Sciatic nerve (tissue), 2 donors: Measurements from ENCODE around the gene BTBD9. TPM values are rescaled to one million over a fixed set of nuclear protein-coding genes. Genes with fewer than 3 reads are reported as not detected.
A peak's percentile ranks its signal among the peaks of the same experiment; 100 is the strongest.
"Not testable (repeated sequence)": the region's sequence is repeated elsewhere in the genome, so short reads cannot be mapped to it uniquely, and the experiment has no call there.

Source experiments
- ATAC-seq: fragments of 200-7000 bp; cut with Tn5 transposase; one replicate; pipeline ENCODE4 v1.9.1; 2020; ENCODE audit warnings: mild to moderate bottlenecking, moderate library complexity
- DNase-seq: peaks from one replicate; pipeline ENCODE4 v3.0.0-alpha.2; 2020; ENCODE audit warnings: low spot score
- intact Hi-C: fragments of 100-400 bp; cut with DNase I; formaldehyde crosslinking; loops from one replicate; pipeline ENCODE4 v1.14.2; 2022
- total RNA-seq: library from RNA; stranded (reverse); fragmentation: NEBNext Ultra II Directional; extraction: Animal tissue kit (Norgen Biotek cat#: 25700); gene quantifications from one replicate; pipeline ENCODE4 v1.2.1, GENCODE V29; 2021
- donor health status: DM: no; HTN: no; CAD: no.
- donor health status: DM: no; HTN: no; CAD: no.

Gene BTBD9
- total RNA-seq, 1 donor from 2014 or later = 22.4 TPM

DNA sequence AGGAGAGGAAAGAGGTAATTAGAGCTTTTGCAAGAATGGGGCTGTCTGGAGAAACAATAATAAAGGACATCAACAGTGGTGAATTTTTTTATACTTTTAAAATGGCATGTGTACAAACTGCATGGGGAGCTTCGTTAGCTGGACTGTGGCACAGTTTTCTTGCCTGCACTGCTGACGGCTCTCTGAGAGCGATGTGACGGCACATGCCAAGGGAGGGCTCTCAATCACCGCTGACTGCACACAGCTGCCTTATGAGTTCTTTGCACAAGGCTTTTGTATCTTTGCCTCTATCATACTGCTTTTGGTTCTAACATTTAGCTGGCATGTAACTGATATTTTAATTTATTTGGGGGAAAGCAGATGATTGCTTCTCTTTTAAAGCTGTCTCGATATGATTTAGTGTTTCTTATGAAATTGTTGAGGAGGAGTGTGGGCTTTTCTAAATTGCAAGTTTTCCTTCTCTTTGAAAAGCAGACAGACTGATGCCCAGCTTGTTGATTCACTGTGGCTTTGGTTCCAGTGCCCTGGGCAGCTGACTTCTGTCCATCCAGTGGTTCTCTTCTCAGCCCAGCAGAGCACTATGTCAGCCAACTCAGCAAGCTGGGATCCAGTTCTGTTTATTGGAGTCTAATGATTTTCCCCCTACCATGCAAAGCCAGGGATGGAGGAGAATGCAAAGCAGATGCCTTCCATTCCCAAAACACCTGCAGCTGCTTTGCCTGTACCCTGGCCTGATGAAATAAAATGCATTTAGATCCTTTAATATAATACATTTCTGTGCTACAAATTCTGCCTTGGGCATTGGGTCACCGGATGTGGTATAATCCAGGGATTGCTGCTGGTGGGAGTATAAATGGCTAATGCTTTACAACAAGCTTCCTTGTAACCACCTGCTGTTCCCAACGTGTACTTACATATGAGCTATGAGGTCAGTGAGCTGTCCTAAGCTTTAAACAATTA, 496.3 kb downstream of the BTBD9 start:
- ATAC-seq (peak; percentile 50), DNase-seq (no peak)
- intact Hi-C loops = no loop called here

DNA sequence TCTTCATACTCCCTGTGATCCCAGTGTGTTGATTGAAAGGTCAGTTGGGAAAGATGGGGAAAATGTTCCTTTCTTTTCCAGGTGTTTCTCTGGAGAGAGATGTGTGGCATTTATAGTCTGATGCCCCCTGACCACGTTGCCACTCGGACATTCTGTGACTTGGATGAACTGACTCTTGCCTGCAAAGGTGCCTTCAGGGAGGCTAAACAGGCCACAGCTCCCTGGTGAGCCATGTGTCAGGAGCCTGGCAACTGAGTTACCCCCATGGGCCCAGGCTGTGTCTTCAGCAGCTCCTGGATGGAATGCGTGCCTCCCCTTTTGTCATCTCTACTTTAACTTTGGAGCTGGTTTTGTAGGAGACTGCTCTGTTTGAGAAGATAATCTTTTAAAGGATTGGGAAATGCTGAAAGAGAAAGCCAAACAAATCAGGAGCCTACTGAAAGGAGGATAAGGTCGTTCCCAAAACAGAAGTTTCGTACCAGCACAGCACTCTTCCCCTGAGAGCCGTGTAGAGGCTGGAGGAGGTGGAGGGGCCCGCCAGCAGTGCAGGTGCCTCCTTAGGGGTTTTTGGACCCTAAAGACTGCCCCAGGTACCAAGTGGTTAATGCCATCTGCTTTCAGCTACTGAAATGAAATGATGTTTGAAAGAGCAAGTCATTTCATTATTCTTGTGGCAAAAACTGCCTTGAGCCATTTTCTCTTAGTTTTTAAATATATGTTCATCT, 497.4 kb downstream of the BTBD9 start:
- ATAC-seq (no peak), DNase-seq (no peak)
- intact Hi-C loops = no loop called here

DNA sequence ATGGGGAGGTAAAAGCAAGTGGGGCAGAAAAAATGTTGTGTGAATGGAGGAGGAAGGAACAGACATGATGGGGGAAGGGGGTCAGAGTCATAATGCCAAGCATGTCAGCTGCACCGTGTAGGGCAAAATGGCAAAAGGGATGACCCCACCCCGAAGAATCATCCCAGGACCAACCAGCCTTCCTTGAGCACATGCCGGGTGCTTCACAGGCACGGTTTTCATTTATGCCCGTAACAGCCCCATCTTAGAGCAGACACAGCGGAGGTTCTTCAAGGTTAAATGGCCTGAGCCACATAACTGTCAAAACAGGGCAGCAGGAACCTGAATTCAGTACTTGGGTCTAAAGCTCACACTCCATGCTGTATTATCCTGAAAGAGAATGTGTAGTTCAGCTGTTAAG, 498.0 kb downstream of the BTBD9 start:
- intact Hi-C loops = no loop called here
- DNase-seq (no peak), ATAC-seq (no peak)

DNA sequence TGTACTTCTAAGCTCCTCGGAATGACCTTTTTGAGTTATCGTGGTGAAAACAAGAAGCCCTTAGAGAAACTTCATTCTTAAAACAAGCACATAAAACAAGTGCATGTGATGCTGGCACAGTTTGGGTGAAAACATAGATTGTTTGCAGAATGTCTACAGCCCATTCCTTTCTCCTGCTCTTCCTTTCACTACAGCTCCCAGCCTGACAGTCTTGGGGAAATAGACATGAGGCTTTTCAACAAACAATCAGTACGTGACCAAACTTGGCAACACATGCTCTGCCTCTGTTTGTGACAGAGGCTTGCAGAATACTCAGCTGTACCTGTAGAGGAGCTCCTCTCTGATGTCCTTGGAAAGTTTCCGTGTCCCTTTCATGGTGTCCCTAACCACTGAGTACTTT, 498.6 kb downstream of the BTBD9 start:
- no peak for DNase-seq
- no peak for ATAC-seq
- intact Hi-C loops = no loop called here

DNA sequence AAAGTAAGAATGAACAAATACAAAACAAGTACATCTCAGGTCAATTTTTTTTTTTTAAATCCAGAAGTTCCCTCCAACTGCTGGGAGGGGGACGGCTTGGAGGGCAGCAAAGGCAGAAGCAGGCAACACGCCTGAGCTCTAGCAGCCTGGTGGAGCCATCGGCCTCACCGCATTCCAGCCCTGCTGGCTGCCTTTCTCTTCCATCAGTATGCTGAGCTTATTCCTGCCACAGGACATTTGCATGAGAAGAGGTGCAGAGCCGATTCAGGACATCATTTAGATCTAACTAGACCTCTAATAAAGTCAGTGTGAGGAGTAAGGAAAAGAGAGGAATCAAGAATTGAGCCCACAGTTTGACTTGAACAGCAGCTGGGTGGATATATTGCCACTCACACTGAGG, 501.4 kb downstream of the BTBD9 start:
- ATAC-seq (no peak), DNase-seq (no peak)
- intact Hi-C loops = no loop called here

DNA sequence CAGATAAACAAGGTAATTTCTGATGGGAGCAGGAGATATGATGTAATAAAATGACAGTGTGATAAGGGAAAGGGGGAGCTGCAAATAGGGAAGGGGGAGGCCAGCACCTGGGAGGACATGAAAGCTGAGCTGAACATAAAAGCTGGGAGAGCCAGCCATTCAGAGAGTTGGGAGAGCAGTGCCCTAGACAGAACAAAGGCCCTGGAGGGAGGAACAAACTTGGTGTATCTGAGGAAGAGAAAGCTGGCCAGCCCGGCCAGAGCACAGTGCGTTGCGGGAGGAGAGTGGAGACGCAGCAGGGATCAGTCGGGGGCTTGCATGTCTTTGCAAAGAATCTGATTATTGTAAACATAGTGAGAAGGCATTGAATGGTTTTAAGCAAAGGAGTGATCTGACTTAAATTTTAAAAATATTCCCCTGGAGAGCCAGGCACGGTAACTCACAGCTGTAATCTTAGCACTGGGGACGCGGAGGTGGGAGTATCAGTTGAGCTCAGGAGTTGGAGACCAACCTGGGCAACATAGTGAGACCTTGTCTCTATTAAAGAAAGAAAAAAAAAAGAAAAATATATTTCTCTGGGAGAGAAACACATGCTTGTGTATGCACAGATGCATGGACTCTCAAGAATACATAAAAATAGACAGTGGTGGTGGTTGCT, 502.0 kb downstream of the BTBD9 start:
- DNase-seq (no peak), ATAC-seq (no peak)
- intact Hi-C loops = no loop called here

DNA sequence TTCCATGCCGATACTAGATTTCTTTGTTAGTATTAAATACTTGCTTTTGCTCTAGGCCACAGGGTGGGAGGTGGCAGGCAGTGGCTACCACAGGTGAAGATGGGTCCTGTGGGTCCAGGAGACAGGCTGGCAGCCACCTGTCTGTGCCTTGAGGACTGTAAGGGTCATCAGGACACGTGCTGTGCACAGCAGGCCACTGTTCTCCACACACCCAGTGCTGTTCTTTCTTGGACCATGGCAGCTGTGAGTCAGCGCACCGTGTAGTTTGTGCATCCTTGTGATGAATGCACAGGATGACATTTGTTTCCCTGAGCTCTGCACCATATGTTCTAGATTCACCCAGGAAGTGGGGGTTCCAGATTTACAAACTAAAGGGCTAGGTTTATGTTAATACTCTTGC, 503.2 kb downstream of the BTBD9 start:
- ATAC-seq = no peak
- intact Hi-C loops = no loop called here
- DNase-seq = no peak

DNA sequence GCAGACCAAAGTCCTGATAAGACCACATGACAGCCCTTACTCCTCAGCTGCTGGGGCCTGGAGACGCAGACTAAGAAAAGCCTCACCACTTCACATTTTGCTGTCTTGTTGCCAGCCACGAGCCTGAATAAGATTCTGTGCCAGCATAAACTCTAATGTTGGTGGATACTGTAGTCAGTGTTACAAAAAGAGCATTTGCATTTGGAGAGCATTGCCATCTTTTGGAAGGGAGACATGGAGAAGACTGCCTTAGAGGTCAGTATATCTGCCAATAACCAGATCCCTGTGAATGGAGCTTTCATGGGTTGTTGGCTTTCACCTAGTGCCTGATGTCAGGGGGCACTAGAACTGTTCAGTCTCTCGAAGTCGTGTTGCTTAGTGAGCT, 505.0 kb downstream of the BTBD9 start:
- DNase-seq (no peak), ATAC-seq (no peak)
- intact Hi-C loops = no loop called here

DNA sequence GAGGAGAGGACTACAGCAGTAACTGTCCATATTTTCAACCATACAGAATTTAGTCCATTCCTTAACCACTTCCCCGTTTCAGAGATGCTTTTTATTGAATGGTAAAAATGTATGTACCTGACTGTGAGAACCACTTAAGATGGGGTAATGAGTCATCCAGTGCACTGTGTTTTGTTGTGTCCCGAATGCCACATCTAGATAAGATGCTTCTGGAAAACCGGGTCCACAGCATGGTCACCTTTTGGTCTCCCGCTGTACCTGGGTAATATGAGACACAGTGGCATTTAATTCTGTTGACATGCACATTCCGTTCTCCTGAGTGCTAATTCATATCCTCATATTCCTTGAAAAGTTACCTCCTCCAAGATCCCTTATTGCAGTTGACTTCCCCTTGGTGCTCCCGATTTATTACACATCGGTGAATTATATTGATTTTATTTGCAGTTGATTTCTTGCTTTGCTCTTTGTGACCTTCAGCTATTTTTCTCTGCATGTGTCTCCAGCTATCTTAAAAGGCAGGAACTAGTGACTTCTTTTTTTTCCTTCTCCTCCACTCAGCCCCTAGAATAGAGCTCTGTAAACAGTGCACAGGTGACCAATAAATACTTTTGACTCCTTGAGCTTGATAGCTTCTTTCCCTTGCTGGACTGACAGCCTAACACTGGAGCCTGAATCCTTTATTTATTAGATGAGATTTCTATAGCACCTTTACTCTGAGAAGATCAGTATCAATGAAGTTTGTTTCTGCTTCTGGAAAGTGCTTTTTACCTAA, 505.6 kb downstream of the BTBD9 start:
- DNase-seq = no peak
- intact Hi-C loops = no loop called here
- ATAC-seq = no peak

DNA sequence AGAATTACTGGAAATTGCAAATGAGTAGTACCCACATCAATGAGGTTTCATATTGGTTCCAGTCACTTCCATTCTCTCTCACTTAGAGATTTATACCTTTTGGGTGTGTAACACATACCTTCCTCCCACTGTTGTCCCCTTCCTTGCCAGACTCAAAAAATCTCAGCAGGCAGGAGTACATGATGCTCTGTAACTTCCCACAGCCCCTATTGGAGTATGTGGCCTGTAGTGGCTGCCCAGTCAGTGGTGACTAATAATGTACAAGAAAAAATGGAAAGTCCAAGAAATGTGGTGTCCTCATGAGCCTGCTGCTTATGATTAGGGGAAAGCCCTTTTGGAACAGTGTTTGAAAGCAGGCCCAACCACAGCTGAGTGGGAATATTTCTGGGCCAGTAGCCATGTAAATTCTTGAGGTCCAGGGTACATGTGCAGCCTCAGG, 508.2 kb downstream of the BTBD9 start:
- peak; percentile 85 for ATAC-seq
- intact Hi-C loops = no loop called here
- DNase-seq = no peak

DNA sequence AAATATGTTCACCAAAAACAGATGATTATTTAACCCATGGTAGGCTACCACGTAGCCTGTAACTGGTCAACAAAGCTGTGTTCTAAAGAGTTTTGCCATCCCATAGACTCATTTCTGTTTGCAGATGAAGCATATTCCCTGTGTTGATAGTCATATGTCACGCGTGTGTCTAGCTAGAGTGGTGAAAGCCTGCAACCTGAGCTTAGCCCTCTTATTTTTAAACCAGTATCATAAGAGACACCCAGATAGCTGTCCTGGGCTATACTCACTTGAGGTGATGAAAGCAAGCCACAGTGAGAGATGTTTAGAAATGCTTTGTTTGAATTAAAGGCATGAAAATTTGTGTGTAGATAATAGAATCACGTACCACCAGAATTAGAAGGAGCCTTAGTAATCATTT, 512.4 kb downstream of the BTBD9 start:
- ATAC-seq (no peak), DNase-seq (no peak)
- intact Hi-C loops = no loop called here

DNA sequence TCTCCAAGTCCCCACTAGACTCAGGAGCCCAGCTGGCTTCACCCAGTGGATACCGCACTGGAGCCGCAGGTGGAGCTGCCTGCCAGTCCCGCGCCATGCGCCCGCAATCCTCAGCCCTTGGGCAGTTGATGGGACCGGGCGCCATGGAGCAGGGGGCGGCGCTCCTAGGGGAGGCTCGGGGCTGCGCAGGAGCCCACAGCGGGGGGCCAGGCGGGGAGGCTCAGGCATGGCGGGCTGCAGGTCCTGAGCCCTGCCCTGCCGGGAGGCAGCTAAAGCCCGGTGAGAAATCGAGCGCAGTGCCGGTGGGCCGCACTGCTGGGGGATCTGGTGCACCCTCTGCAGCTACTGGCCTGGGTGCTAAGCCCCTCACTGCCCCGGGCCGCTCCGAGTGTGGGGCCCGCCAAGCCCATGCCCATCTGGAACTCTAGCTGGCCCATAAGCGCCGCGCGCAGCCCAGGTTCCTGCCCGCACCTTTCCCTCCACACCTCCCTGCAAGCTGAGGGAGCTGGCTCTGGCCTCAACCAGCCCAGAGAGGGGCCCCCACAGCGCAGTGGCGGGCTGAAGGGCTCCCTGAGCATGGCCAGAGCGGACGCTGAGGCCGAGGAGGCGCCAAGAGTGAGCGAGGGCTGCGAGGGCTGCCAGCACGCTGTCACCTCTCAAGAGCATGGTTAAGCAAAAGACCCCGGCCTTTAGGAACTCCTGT, 515.4 kb downstream of the BTBD9 start:
- ATAC-seq, DNase-seq, intact Hi-C loops: not testable (repeated sequence)

DNA sequence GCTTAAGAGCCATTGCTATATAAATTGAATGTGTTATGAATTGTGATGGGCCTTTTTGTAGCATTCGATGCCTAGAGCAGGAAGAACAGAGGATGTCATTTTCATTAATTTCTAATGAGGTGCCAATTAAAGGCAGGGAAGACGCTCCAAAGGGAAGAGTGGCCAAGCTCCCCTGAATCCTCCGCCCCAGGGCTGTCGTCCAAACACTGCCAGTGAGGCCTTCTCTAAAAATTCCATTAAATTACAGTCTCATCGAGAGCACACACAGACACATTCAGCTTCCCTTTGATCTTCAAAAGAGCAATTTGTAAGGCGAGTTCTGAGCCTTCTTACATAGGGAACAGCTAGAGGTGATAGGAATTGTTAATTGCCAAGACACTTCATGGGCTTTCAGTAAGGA, 520.2 kb downstream of the BTBD9 start:
- intact Hi-C loops = no loop called here
- no peak for ATAC-seq
- no peak for DNase-seq

DNA sequence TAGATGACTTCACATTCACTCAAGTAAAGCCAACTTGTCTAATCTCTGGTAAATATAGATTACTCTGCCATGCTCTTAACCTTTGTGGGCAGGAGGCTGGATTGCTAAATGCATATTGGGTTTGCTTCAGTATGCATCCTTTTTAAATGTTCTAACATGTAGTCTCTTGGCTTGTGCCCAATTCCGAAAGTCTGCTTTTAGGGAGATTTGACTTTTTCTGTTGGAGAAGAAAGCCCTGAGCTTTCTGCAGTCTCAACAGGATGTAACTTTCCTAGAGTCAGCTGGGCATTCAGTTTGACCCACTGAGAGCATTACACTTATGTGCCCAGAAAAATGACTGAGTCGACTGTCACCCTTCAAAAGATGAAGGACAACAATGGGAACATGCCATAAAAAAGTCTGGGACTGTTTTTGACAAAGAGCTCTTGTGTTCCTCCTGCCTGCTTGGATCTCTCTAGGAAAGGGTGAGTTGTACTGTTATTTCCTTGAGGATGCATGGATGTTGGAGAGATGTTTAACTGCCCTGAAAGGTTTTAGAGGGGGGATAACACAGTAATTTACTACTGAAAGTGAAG, 520.9 kb downstream of the BTBD9 start:
- intact Hi-C loops = no loop called here
- ATAC-seq (no peak), DNase-seq (no peak)
